Thyroid gland (tissue), 4 donors: Measurements from ENCODE around the gene VAT1L.

Experiments
- CTCF ChIP-seq, 6 experiments: fragments of 200-600 bp in 3 of 6; fragments of 450-650 bp in 3 of 6; sonication (generic) in 3 of 6; IDR thresholded peaks; one replicate each; pipeline ENCODE4 v1.5.1; 2016 to 2019; ENCODE audit warnings: antibody characterized with exemption in 6 of 6, mild to moderate bottlenecking in 2 of 6, inconsistent platforms in 1 of 6, moderate library complexity in 1 of 6
- POLR2A ChIP-seq, 2 donors: fragments of 450-650 bp; IDR thresholded peaks; one replicate each; pipeline ENCODE4 v1.6.1; 2017; ENCODE audit warnings: antibody characterized with exemption in 2 of 2, mild to moderate bottlenecking in 2 of 2, moderate library complexity in 1 of 2

GRCh38 chr16:77834635-77835540 is 46.5 kb downstream of the VAT1L start:
- TF ChIP-seq CTCF (IDR thresholded peaks at IDR 0.05) (no peak), POLR2A (IDR thresholded peaks at IDR 0.05) (no peak)
